ENCODE data around the gene CNGB1. TPM values are rescaled to one million over a fixed set of nuclear protein-coding genes. Genes with fewer than 3 reads are reported as not detected.
"Not testable (repeated sequence)": the region's sequence is repeated elsewhere in the genome, so short reads cannot be mapped to it uniquely, and the experiment has no call there.

Gene CNGB1
- total and polyA plus RNA-seq, 8 donors, result 0.03 to 0.23 (median 0.14) TPM; not detected in 1

DNA sequence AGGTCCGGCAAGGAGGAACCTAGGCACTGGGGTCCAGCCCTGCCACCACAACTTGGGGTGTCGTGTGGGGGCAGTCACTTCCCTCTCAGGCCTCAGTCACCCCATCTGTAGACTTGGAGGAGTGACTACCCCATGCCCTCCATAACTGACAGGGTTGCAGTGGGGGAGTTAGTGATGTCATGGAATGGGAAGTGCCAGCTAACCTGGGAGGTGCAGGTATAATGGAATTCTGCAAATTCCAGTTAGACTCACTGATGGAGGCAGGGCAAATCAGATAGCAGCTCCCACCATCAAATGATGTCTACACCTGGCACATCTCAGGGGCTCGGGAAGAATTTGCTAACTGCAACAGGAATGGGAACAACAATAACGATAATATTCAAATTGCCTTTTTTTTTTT, 72.9 kb downstream of the CNGB1 start:
- Histone ChIP-seq H3K4me3 (no peak overlapping the region), H3K4me1 (peaks cover 15 to 53% of the 10 kb centered on the region in 2 donors), H3K36me3 (no peaks in the 10 kb centered on the region), H3K27ac (no peak overlapping the region), H3K9me3 (no peaks in the 10 kb centered on the region), H3K27me3 (peaks cover 0 to 8% of the 10 kb centered on the region in 2 donors)
- intact Hi-C loops (cut with DNase I), result loop anchor here in 1 of 2 donors (5.0 kb wide), 1 partner anchor 104 kb away; the partner anchor contains the start of genes USB1 and ZNF319
- DNase-seq (no peak), ATAC-seq (no peak)
- TF ChIP-seq, protein P1, sequence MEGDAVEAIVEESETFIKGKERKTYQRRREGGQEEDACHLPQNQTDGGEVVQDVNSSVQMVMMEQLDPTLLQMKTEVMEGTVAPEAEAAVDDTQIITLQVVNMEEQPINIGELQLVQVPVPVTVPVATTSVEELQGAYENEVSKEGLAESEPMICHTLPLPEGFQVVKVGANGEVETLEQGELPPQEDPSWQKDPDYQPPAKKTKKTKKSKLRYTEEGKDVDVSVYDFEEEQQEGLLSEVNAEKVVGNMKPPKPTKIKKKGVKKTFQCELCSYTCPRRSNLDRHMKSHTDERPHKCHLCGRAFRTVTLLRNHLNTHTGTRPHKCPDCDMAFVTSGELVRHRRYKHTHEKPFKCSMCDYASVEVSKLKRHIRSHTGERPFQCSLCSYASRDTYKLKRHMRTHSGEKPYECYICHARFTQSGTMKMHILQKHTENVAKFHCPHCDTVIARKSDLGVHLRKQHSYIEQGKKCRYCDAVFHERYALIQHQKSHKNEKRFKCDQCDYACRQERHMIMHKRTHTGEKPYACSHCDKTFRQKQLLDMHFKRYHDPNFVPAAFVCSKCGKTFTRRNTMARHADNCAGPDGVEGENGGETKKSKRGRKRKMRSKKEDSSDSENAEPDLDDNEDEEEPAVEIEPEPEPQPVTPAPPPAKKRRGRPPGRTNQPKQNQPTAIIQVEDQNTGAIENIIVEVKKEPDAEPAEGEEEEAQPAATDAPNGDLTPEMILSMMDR (IDR thresholded peaks at IDR 0.05), result no peak

DNA sequence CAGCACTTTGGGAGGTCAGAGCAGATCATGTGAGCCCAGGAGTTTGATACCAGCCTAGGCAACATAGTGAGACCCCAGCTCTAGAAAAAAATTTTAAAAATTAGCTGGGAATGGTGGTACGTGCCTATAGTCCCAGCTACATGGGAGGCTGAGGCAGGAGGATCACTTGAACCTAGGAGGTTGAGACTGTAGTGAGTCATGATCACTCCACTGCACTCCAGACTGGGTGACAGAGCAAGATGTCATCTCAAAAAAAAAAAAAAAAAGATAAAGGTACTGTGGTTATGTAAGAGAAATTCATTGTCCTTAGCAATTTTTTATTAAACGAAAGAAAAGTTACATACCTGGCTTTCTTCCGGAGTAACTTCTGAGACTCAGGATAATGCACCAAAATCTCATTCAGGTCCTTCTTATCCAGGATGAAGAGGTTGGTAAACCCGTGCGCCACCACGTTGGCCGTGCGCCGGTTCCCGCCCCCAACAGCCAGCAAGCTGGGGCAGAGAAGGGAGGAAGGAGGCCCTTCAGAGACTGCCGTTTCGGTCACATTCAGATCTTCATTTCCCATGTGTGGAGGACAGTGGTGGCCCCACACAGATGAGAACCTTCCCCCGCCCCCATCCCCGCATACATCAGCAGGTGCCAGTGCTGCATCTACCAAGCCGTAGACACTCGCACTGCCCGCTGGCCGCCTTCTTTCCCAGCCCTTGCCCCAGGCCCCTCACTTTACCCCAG, 73.7 kb downstream of the CNGB1 start:
- no peaks in the 10 kb centered on the region for H3K9me3 ChIP-seq
- peak; percentile 2 for ATAC-seq
- H3K27ac ChIP-seq, result no peak overlapping the region
- TF ChIP-seq, protein P1 (IDR thresholded peaks at IDR 0.05), result no peak
- H3K4me1 ChIP-seq, result peaks cover 22 to 61% of the 10 kb centered on the region in 2 donors
- peak in 1 of 4 donors; percentile 75 for DNase-seq
- H3K4me3 ChIP-seq, result no peak overlapping the region
- H3K36me3 ChIP-seq, result no peaks in the 10 kb centered on the region
- H3K27me3 ChIP-seq, result peaks cover 0 to 7% of the 10 kb centered on the region in 2 donors
- intact Hi-C loops (cut with DNase I), result loop anchor here in 1 of 2 donors (5.0 kb wide), 1 partner anchor 105 kb away; the partner anchor contains the start of genes USB1 and ZNF319

DNA sequence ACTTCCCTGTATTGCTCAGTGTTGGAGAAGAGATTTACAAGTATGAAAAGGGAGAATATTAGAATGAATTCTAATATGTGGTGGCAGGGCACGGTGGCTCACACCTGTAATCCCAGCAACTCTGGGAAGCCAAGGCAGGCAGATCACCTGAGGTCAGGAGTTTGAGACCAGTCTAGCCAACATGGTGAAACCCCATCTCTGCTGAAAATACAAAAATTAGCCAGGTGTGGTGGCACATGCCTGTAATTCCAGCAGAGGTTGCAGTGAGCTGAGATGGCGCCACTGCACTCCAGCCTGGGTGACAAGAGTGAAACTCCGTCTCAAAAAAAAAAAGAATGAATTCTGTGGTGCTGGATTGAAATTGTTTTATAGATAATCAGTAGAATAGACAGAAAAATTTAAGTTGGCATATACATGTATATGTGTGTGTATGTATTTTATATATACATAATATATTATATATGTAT, 75.8 kb downstream of the CNGB1 start:
- peak overlapping the region; percentile 89 to 97 for H3K27ac ChIP-seq
- H3K4me3 ChIP-seq, H3K36me3 ChIP-seq, H3K27me3 ChIP-seq, H3K9me3 ChIP-seq, DNase-seq, ATAC-seq: not testable (repeated sequence)
- intact Hi-C loops (cut with DNase I), result loop anchor here in 1 of 2 donors (5.0 kb wide), 1 partner anchor 107 kb away; the partner anchor contains the start of genes USB1 and ZNF319
- peaks cover 36 to 81% of the 10 kb centered on the region in 2 donors for H3K4me1 ChIP-seq

DNA sequence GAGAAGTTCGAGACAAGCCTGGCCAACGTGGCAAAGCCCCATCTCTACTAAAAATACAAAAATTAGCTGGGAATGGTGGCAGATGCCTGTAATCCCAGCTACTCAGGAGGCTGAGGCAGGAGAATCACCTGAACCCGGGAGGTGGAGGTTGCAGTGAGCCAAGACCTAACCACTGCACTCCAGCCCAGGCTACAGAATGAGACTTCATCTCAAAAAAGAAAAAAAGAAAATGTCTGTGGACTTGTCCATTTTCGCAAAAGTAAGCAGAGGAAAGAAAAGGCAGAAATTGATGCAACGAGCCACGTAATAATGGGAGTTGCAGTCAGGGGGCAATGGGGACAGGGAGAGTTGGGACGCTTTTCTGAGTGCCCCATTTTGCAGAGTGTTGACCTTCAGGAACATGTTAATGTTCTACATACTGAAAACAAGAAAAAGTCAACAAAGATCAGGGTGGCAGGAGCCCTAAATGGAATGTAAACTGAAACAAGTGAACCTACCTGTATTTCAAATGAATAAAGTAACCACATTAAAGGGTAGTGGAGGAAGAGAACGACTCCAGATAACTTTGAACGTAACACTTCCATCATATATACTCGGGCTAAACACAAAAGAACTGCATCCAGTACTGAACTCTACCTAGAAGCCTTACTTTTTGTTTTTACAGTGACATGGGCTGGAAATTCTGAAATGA, 76.4 kb downstream of the CNGB1 start:
- peak in 1 of 4 donors; percentile 40 for DNase-seq

More for the DNA sequence above, 76.4 kb downstream of the CNGB1 start:
- no peaks in the 10 kb centered on the region for H3K36me3 ChIP-seq
- intact Hi-C loops (cut with DNase I), result loop anchor here in 1 of 2 donors (5.0 kb wide), 1 partner anchor 108 kb away; the partner anchor contains the start of genes USB1 and ZNF319
- H3K9me3 ChIP-seq, result no peaks in the 10 kb centered on the region
- H3K4me1 ChIP-seq, result peaks cover 36 to 81% of the 10 kb centered on the region in 2 donors
- peak overlapping the region; percentile 89 to 97 for H3K27ac ChIP-seq
- ATAC-seq, result peak; percentile 53
- no peaks in the 10 kb centered on the region for H3K27me3 ChIP-seq
- peak overlapping the region in 1 of 2 donors; percentile 11 for H3K4me3 ChIP-seq
- TF ChIP-seq, protein P1 (IDR thresholded peaks at IDR 0.05), result no peak

All from left lung (tissue), 10 donors.